ENCODE results near the gene TRAFD1.
"Not testable (repeated sequence)": the region's sequence is repeated elsewhere in the genome, so short reads cannot be mapped to it uniquely, and the experiment has no call there.

TRAFD1 gene

GRCh38 chr12:112116232-112117060 lies 8.9 kb upstream of the TRAFD1 start:
- DNase-seq: no peak

GRCh38 chr12:112117685-112118084 lies 7.7 kb upstream of the TRAFD1 start:
- no peak for DNase-seq

DNA sequence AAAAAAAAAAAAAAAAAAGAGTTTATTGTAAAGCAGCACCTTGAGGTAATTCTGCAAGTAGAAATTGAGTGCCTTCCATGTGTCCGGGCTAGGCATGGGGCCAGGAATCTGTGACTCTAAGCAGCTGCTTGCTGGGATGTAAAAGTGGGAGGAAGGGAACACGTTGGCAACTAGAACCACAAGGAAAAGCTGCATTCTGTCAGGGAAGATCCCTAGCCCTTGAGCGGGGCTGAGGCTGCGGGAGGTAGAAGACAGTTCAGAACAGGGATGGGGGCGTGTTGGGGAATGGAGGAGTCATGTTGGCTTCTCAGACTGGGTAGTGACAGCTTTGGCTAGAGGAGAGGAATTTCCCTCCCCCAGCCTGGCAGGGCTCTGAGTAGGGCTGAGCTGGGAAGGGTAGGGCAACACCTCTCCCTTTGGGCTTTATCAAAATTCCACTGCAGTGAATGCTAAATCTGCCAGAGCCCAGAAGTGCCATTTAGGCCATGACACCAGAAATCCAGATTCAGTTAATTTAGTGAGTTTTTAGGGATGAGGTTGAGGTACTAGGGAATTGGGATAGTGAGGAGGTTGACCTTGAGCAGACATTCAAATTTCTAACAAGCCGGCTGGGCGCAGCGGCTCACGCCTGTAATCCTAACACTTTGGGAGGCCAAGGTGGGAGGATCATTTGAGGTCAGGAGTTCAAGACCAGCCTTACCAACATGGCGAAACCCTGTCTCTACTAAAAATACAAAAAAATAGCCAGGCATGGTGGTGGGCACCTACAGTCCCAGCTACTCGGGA lies 3.4 kb upstream of the TRAFD1 start:
- DNase-seq: no peak

DNA sequence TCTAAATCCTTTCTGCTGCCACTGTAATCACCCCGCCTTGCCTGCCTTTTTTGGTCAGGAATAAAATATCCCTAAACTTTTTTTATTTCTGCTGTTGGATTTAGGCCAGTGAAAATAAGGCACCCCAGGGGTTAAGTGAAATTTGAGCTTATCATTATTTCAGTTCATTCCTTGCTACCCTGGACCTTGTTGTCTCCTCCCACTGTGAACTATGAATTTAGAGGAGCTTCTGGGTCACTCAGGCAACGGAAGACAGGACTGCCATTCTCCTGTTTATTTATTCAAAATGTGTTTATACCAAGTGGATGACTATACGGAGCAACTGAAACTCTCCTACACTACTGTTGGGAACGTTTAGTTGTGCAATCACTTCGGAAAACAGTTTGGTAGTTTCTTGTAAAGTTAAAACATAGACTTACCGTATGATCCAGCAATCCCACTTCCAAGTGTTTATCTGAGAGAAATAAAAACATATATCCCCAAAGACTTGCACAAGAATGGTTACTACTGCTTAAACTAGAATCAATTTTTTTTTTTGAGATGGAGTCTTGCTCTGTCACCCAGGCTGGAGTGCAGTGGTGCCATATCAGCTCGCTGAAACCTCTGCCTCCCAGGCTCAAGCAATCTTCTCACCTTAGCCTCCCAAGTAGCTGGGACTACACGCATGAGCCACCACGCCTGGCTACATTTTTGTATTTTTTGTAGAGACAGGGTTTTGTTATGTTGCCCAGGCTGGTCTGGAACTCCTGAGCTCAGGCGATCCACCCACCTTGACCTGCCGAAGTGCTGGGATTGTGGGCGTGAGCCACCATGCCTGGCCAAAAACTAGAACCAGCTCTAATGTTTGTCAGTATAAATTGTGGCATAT lies 2.3 kb upstream of the TRAFD1 start:
- no peak for DNase-seq

GRCh38 chr12:112124918-112125249 lies 476 bp upstream of the TRAFD1 start:
- DNase-seq: no peak

- peak in 1 of 2 experiments; percentile 38 for DNase-seq
Observed at GRCh38 chr12:112126000-112126438, 659 bp downstream of the TRAFD1 start.

DNA sequence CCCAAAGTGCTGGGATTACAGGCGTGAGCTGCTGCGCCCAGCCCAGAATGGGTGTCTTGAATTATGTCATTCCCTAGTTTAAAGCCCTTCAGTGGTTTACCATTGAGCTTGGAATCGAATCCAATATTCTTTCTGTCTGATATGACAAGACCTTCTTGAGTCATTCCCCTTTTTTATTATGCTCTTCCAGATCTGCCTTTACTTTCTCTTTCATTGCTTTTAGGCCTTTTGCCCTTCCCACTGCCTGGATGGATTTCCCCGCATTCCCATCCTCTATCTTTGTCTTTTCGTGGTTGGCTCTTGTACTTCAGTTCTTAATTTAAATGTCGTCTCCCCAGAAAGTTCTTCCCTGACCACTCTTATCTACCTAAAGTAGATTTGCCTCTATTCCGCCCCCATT lies 1.6 kb downstream of the TRAFD1 start:
- no peak for DNase-seq

- DNase-seq: no peak
Observed at GRCh38 chr12:112130441-112130998, 5.2 kb downstream of the TRAFD1 start.

- DNase-seq: no peak
Observed at GRCh38 chr12:112131686-112132085, 6.3 kb downstream of the TRAFD1 start.

DNA sequence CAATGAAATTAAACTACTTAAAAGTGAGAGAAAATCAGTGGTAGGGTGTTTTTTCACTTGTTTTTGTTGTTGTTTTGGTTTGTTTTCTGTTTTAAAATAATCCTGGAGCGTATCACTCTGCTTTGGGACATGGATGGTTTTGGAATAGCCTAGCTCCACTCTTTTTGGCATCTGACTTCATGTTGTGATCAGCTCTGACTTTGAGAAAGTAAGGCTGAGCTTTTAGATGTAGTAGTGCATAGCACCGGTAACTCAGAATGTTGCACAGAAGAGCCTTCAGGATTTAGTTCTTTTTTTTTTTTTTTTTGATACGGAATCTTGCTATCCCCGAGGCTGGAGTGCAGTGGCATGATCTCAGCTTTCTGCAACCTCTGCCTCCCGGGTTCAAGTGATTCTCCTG lies 8.1 kb downstream of the TRAFD1 start:
- no peak for DNase-seq

- no peak for DNase-seq
Observed at GRCh38 chr12:112134731-112135130, 9.4 kb downstream of the TRAFD1 start.

DNA sequence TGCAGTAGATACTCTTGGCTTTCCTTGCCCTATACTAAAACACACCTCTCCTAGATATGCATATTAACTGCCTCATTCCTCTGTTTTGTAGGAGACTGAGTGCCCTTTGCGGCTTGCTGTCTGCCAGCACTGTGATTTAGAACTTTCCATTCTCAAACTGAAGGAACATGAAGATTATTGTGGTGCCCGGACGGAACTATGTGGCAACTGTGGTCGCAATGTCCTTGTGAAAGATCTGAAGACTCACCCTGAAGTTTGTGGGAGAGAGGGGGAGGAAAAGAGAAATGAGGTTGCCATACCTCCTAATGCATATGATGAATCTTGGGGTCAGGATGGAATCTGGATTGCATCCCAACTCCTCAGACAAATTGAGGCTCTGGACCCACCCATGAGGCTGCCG lies 15.4 kb downstream of the TRAFD1 start:
- peak in 1 of 2 experiments; percentile 3 for DNase-seq

GRCh38 chr12:112146123-112146522 lies 20.8 kb downstream of the TRAFD1 start:
- peak in 1 of 2 experiments; percentile 9 for DNase-seq

- peak in 1 of 2 experiments; percentile 14 for DNase-seq
Observed at GRCh38 chr12:112148031-112148513, 22.7 kb downstream of the TRAFD1 start.

GRCh38 chr12:112149596-112149995 lies 24.2 kb downstream of the TRAFD1 start:
- DNase-seq: peak in 1 of 2 experiments; percentile 10

DNA sequence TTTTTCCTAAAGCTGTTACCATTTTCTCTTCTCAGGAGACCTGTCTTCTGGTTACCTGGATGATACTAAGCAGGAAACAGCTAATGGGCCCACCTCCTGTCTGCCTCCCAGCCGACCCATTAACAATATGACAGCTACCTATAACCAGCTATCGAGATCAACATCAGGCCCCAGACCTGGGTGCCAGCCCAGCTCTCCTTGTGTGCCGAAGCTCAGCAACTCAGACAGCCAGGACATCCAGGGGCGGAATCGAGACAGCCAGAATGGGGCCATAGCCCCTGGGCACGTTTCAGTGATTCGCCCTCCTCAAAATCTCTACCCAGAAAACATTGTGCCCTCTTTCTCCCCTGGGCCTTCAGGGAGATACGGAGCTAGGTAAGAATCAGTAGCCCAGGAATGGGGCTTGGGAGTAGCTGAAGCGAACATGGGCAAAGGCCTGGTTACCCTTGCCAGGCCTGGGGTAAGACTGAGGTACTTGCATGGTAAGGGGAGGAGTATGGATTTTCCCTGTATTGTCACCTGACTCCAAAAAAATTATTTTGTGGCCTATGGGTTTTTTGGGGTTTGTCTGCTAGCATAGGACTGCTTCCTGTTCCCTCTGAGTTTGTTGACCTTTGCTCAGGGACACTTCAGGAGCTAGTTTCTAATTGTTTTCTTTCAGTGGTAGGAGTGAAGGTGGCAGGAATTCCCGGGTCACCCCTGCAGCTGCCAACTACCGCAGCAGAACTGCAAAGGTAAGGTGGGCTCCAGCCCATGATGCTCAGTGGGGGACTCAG lies 26.6 kb downstream of the TRAFD1 start:
- DNase-seq: no peak

DNA sequence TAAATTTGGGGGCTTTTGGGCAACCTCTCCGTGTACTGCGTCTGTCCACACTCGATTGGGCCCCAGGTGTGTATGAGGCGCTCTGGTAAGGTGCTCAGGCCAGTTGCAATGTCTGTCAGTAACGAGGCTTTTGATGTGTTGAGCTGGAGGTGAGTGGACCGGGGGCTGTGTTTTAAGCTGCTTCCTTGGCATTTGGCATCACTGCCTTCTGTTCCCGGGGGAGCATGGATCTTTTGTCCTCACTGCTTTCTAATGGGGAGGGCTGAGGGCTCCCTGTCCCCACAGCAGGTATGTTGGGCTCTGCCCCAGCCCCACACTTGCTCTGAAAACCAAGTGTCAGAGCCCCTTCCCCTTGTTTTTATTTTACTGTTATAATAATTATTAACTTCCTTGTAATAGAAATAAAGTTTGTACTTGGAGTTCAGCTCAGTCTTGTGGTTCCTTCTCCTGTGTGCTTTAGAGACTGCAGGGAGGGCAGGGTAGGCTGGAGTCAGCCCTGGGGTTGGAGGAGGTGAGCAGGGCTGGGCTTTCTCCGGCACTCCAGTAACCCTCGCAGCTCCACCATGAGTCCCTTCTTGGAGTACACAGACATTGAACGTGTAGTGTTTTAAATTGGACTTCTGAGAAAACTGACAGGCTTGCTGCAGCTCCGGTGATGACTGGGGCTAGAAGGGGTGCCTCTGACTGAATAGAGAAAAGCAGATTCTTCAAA lies 28.0 kb downstream of the TRAFD1 start:
- peak in 1 of 2 experiments; percentile 12 for DNase-seq

GRCh38 chr12:112153893-112154219 lies 28.5 kb downstream of the TRAFD1 start:
- DNase-seq: no peak

- not testable (repeated sequence) for DNase-seq
Observed at GRCh38 chr12:112158461-112159145, 33.2 kb downstream of the TRAFD1 start.

- DNase-seq: no peak
Observed at GRCh38 chr12:112159146-112159541, 33.8 kb downstream of the TRAFD1 start.

GRCh38 chr12:112160611-112161010 lies 35.3 kb downstream of the TRAFD1 start:
- no peak for DNase-seq

All from activated T-cell treated with anti-CD3 and anti-CD28 coated beads, Interleukin-2, amount 50 U/mL, for 48 hours (primary cell).